Thoracic aorta (tissue), 2 donors: ENCODE results near the gene KLK13. TPM values are rescaled to one million over a fixed set of nuclear protein-coding genes. Genes with fewer than 3 reads are reported as not detected.
A peak's percentile ranks its signal among the peaks of the same experiment; 100 is the strongest.

ENCODE experiments used
- ATAC-seq: fragments of 150-250 bp; one replicate; pipeline ENCODE4 v1.8.0; 2017; ENCODE audit warnings: low read depth; ENCODE audit not compliant: insufficient number of reproducible peaks, low FRiP score
- DNase-seq: peaks from one replicate; pipeline ENCODE4 v3.0.0-alpha.2; 2020; ENCODE audit warnings: low spot score
- H3K27ac ChIP-seq, 2 donors: fragments of 200-600 bp; sonication (generic); 1 replicate in 1 of 2; 2 replicates in 1 of 2; pipeline ENCODE4 v1.5.1; 2016; ENCODE audit warnings: mild to moderate bottlenecking in 2 of 2, moderate library complexity in 2 of 2
- H3K27me3 ChIP-seq: fragments of 200-600 bp; sonication (generic); replicated peaks from 2 replicates; pipeline ENCODE4 v1.6.0; 2016; ENCODE audit warnings: mild to moderate bottlenecking; ENCODE audit not compliant: insufficient read depth
- H3K36me3 ChIP-seq: fragments of 200-600 bp; sonication (generic); one replicate; pipeline ENCODE4 v1.5.1; 2016
- H3K4me1 ChIP-seq, 2 donors: fragments of 200-600 bp; sonication (generic); 1 replicate in 1 of 2; 2 replicates in 1 of 2; pipeline versions ENCODE4 v1.5.1 to v1.6.0; 2016; ENCODE audit warnings: low read depth in 2 of 2, mild to moderate bottlenecking in 1 of 2; ENCODE audit not compliant: control insufficient read depth in 1 of 2
- H3K4me3 ChIP-seq: fragments of 200-600 bp; sonication (generic); 2 replicates; pipeline ENCODE4 v1.5.1; 2016; ENCODE audit warnings: mild to moderate bottlenecking
- H3K9me3 ChIP-seq: fragments of 200-600 bp; sonication (generic); 2 replicates; pipeline ENCODE4 v1.5.1; 2016
- CTCF ChIP-seq: fragments of 200-600 bp; sonication (generic); IDR thresholded peaks from one replicate; pipeline ENCODE4 v1.5.1; 2019; ENCODE audit warnings: antibody characterized with exemption
- total RNA-seq, 2 donors: library from RNA; depleted of rRNA; stranded (reverse); fragments of >200 nt; gene quantifications; one replicate each; pipeline versions ENCODE4 v1.1.0 to v1.2.3, GENCODE V29; 2016

Gene KLK13
- not detected for total RNA-seq

DNA sequence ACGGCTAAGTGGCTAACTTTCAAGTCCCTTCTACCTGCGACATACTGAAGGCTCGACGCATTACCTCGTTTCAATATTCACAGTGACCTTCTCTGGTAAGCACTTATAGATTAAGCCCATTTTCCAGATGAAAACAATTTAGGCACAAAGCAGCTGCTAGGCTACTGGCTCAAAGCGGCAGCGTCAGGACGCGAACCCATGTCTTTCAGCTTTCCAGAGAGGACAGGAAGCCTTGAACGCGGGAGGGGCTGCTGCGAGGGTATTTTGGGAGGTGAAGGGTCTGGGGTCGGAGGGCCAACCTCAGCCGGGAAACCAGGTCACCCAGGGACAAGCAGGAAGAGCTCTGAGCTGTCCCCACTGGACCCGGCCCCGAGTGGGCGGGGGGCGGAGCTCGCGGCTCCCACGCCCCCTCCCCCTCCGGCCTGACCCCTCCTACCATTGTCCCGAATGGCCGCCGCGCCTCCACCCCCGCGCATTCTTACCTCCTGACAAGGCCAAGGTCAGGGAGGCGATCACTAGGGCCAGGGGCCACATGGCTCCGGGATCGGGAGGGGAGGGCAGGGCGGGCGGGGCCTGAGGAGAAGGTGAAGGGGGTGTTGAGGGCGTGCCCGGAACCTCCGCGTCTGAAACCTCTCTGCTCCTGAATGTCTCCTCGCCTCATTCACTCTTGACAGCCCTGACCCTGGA is at the start of gene KLK13:
Gene KLK13, minus strand, starts transcription at position 559 of the 687 bp plus-strand sequence. Its CDS starts 25 bp downstream, at position 534.
- Histone ChIP-seq H3K9me3 (no peaks in the 10 kb centered on the region), H3K36me3 (no peaks in the 10 kb centered on the region), H3K4me3 (no peak within 1 kb of the TSS), H3K4me1 (no peaks in the 10 kb centered on the region), H3K27me3 (no peaks in the 10 kb centered on the region), H3K27ac (no peak within 1 kb of the TSS)
- no peak for TF ChIP-seq CTCF
- no peak for ATAC-seq
- no peak for DNase-seq

DNA sequence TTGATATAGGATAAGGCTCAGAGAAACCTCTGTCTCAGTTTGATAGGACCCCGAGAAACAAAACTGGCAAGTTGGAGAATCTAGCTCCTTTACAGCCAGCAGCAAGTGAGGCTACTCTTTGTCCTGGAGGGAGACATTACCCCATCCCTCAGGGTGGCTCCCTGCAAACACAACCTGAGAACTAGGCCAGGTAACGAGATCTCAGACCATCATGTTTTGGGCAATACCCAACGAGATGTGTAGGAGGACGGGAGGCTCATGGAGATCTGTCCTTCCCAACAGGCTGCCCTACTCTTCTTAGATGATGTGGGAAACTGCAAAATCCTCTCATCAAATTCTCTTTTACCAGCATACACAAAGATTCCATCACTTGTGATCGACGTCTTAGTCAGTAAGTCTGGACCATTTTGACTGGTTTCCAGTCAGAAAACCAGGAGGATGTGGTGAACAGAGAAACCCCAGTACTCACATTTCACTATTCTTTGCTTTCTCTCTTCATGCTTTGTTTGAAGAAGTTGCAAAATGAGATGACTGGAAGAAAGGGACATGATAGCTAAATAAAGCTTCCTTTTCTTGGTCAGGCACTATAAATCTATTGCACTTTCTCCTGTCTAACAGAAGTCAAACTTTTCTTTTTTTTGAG is 49.3 kb upstream of the KLK13 start:
- H3K4me1 ChIP-seq, result no peaks in the 10 kb centered on the region
- H3K27ac ChIP-seq, result no peak overlapping the region
- no peaks in the 10 kb centered on the region for H3K27me3 ChIP-seq
- ATAC-seq, result no peak
- H3K9me3 ChIP-seq, result no peaks in the 10 kb centered on the region
- H3K4me3 ChIP-seq, result no peak overlapping the region
- no peaks in the 10 kb centered on the region for H3K36me3 ChIP-seq
- no peak for DNase-seq
- no peak for TF ChIP-seq CTCF

GRCh38 chr19:51111606-51112005 is 46.7 kb upstream of the KLK13 start:
- H3K27me3 ChIP-seq, result no peaks in the 10 kb centered on the region
- no peaks in the 10 kb centered on the region for H3K9me3 ChIP-seq
- H3K4me1 ChIP-seq, result peaks cover 11 to 19% of the 10 kb centered on the region in 2 donors
- no peak overlapping the region for H3K27ac ChIP-seq
- no peak for TF ChIP-seq CTCF
- ATAC-seq (no peak), DNase-seq (no peak)
- H3K4me3 ChIP-seq, result no peak overlapping the region
- no peaks in the 10 kb centered on the region for H3K36me3 ChIP-seq

- H3K27ac ChIP-seq, result no peak overlapping the region
- no peak for TF ChIP-seq CTCF
- H3K4me1 ChIP-seq, result peaks cover 11 to 19% of the 10 kb centered on the region in 2 donors
- H3K4me3 ChIP-seq, result no peak overlapping the region
- no peaks in the 10 kb centered on the region for H3K27me3 ChIP-seq
- H3K9me3 ChIP-seq, result no peaks in the 10 kb centered on the region
- no peaks in the 10 kb centered on the region for H3K36me3 ChIP-seq
- DNase-seq (no peak), ATAC-seq (no peak)
Measured at GRCh38 chr19:51110666-51110971, 45.7 kb upstream of the KLK13 start.

GRCh38 chr19:51108805-51109146 is 43.9 kb upstream of the KLK13 start:
- H3K9me3 ChIP-seq, result no peaks in the 10 kb centered on the region
- peak overlapping the region; percentile 34 to 61 for H3K27ac ChIP-seq
- no peaks in the 10 kb centered on the region for H3K27me3 ChIP-seq
- H3K36me3 ChIP-seq, result peaks cover 2% of the 10 kb centered on the region
- ATAC-seq, result peak; percentile 39
- DNase-seq, result no peak
- peak overlapping the region; percentile 87 for H3K4me3 ChIP-seq
- H3K4me1 ChIP-seq, result peaks cover 11 to 19% of the 10 kb centered on the region in 2 donors
- no peak for TF ChIP-seq CTCF
